SJCRH30 (cell line): Measurements from ENCODE around the gene LYZL2. TPM values are rescaled to one million over a fixed set of nuclear protein-coding genes. Genes with fewer than 3 reads are reported as not detected.

Source experiments
- DNase-seq, 2 experiments: peaks; one replicate each; pipeline ENCODE4 v3.0.0-alpha.2; 2015 to 2020
- H3K27ac ChIP-seq: fragments of 250-450 bp; sonication (Bioruptor Pico); 2 replicates; pipeline ENCODE4 v1.5.1; 2020; ENCODE audit warnings: mild to moderate bottlenecking, moderate library complexity
- H3K27me3 ChIP-seq: fragments of 250-450 bp; sonication (Bioruptor Pico); 2 replicates; pipeline ENCODE4 v1.5.1; 2020; ENCODE audit warnings: mild to moderate bottlenecking, moderate library complexity
- H3K36me3 ChIP-seq: fragments of 250-450 bp; sonication (Bioruptor Pico); 2 replicates; pipeline ENCODE4 v1.5.1; 2020; ENCODE audit warnings: mild to moderate bottlenecking, moderate library complexity
- H3K4me1 ChIP-seq: fragments of 250-450 bp; sonication (Bioruptor Pico); 2 replicates; pipeline ENCODE4 v1.5.1; 2020; ENCODE audit warnings: mild to moderate bottlenecking, moderate library complexity
- H3K4me3 ChIP-seq: fragments of 250-450 bp; sonication (Bioruptor Pico); 2 replicates; pipeline ENCODE4 v1.5.1; 2020; ENCODE audit warnings: mild to moderate bottlenecking, moderate library complexity
- H3K9me3 ChIP-seq: fragments of 250-450 bp; sonication (Bioruptor Pico); replicated peaks from 2 replicates; pipeline ENCODE4 v1.5.1; 2020; ENCODE audit warnings: mild to moderate bottlenecking, moderate library complexity
- total RNA-seq: library from RNA; depleted of rRNA; stranded (reverse); fragments of >200 nt; shearing (Covaris generic); gene quantifications from 2 replicates; pipeline ENCODE4 v1.2.3, GENCODE V29; 2014

Gene LYZL2
- total RNA-seq, 1 experiment from 2014 or later, result not detected

DNA sequence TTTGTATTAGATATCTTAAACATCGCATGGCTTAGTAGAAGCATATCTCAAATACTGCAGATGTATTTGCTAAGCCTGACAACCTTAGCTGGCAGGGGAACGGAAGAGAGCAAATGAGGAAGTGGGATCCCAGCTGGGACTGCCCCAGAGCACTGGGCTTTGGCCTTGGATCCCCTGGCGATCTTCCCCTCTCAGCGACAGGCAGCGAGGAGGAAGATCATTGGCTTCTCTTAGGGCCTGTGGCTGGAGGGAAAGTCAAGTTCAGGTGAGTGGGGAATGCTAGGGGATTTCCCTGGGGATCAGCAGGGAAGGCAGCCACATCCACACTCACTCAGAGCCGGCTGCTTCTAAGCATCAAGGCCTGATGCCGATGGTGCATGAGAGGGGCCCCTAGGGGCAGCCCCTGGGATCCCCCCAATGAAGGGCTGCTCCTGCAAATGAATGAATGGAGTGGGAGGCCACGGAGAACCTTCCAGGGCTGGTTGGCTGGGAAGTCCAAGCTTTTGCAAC is 42.0 kb downstream of the LYZL2 start:
- Histone ChIP-seq H3K36me3 (no peaks in the 10 kb centered on the region), H3K4me3 (no peak overlapping the region), H3K27me3 (no peaks in the 10 kb centered on the region), H3K9me3 (no peaks in the 10 kb centered on the region), H3K27ac (no peak overlapping the region), H3K4me1 (no peaks in the 10 kb centered on the region)
- no peak for DNase-seq

DNA sequence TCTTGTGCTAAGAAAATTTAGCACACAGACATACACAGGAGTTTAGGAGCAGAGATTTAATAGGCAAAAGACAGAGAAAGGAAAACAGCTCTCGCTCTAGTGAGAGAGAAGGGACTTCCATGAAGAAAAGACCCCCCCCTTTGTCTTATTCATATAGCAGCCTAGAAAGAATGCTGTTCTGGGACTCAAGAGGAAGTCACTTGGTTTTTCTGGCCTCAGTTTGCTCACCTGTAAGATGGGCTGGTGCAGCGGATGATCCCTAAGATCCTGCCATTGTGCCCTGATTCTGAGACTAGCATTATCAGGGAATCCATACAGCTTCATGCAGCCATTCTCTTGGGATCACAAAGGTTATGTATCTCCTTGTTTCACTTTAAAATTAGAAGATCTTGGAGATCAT is 42.7 kb downstream of the LYZL2 start:
- Histone ChIP-seq H3K4me1 (no peaks in the 10 kb centered on the region), H3K9me3 (no peaks in the 10 kb centered on the region), H3K27ac (no peak overlapping the region), H3K27me3 (no peaks in the 10 kb centered on the region), H3K36me3 (no peaks in the 10 kb centered on the region), H3K4me3 (no peak overlapping the region)
- DNase-seq, result no peak

DNA sequence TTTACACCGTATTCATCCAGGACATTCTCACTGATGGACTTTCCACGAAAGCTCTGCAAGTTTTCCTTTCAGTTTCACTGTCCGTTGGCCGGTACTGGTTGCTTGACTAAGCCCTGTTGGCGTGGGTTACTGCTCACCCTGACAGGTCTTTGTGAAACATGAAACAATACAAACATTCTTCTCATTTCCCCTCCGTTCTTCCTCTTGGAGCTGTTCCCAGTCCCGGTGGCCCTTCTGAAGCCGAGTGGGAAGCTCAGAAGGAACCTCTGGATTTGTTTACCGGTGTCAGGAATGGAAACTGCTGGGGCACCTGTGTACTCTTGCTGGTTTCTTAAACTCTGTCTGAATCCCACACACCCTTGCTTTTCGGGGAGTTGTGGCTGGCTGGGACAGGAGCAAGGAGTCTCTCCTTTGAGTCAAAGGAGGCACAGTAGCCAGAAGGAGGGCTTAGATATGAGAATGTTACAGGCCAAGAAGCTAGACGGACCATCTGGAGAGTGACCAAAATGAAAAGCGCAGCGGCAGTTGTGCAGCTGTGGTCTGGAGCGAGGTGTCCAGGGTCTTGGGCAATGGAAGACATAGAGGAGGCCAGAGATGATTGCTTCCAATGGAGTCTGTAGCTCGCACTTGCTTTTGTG is 45.7 kb downstream of the LYZL2 start:
- DNase-seq, result peak; percentile 27 to 56
- peak overlapping the region; percentile 37 for H3K4me3 ChIP-seq
- H3K27me3 ChIP-seq, result no peaks in the 10 kb centered on the region
- no peak overlapping the region for H3K27ac ChIP-seq
- H3K4me1 ChIP-seq, result no peaks in the 10 kb centered on the region
- no peaks in the 10 kb centered on the region for H3K36me3 ChIP-seq
- no peaks in the 10 kb centered on the region for H3K9me3 ChIP-seq

DNA sequence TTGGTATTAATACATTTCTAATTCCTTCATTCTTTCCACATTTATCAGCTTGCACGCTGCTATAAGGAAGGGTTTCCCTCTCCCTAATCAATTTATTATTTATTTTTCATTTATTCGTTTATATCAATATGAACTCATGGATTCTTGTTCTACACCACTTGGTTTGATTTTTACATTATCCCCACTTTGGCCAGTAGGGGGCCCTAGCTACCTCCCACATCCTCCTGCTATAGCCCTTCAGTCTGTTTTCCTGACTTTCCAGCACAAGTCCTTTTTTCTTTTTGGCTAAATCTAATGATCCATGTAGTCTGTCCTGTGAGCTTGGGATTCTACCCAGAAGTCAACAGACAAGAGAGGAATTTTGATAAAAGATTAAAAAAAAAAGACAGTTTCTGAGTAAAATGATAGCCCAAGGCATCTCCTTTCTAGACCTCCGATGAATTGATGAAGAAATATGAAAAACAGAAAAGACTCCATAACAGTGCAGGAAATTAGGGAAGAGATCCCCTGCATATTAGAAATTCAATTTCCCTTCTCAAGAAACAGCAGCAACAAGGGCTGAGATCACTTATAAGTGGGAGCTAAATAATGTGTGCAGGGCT is 47.7 kb downstream of the LYZL2 start:
- Histone ChIP-seq H3K4me1 (no peaks in the 10 kb centered on the region), H3K36me3 (no peaks in the 10 kb centered on the region), H3K27ac (no peak overlapping the region), H3K27me3 (no peaks in the 10 kb centered on the region), H3K9me3 (no peaks in the 10 kb centered on the region), H3K4me3 (no peak overlapping the region)
- DNase-seq, result peak; percentile 26 to 68

DNA sequence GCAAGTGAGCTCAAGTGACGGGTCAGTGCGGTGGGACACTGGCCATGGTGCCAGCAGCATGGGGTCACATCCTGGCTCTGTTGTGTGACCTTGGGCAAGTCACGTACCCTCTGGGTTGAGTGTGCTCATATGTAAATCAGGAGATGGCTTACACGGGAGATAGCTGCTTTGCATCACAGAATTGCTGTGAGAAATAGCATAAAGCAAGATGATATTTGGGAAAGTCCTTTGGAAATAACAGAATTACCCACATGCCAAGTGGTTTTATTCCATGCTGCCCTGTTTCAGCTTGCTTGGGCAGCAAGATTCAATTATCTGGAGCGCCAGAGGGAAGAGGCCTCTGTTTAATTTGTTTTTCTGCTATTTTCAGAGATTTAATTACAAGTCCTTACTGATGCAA is 48.9 kb downstream of the LYZL2 start:
- Histone ChIP-seq H3K4me1 (no peaks in the 10 kb centered on the region), H3K27me3 (no peaks in the 10 kb centered on the region), H3K27ac (no peak overlapping the region), H3K9me3 (no peaks in the 10 kb centered on the region), H3K4me3 (no peak overlapping the region), H3K36me3 (no peaks in the 10 kb centered on the region)
- no peak for DNase-seq

DNA sequence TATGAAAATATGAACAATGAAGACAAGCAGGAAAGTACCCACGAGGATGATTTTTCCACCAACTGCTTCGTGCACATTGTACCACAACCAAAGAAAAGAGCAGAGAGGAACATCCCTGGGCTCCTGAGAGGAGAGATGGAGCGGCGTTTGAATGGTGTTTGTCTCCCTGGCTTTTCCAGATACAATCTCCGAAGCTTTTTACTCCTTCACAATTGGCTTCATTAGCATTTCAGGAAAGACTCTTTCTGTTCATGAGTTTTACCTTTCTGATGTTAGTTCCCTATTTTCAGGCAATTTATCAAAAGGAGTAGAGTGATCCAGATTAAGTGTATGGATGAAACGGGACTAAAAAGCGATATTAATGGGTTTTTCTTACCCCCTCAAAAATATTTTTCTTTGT is 49.3 kb downstream of the LYZL2 start:
- Histone ChIP-seq H3K27me3 (no peaks in the 10 kb centered on the region), H3K36me3 (no peaks in the 10 kb centered on the region), H3K27ac (no peak overlapping the region), H3K4me1 (no peaks in the 10 kb centered on the region), H3K4me3 (no peak overlapping the region), H3K9me3 (no peaks in the 10 kb centered on the region)
- DNase-seq, result no peak

DNA sequence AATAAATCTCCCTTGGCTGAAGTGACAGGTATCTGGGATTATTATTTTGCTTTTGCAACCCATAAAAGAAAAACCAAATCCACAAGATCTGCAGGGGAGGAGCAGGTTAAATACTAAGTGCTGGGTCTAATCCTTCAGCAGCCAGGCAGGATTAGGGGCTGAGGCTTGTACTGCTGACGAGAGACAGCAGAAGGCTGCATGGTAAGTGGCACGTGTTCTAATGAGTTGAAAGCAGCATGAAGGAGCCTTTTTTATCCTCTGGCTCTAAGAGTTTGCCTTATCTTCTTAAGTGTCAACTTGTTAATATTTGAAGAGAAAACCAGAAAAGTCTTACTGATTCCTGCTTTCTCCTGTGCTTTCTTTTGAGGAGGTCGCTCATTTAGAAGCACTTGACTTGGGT is 50.0 kb downstream of the LYZL2 start:
- Histone ChIP-seq H3K36me3 (no peaks in the 10 kb centered on the region), H3K27me3 (no peaks in the 10 kb centered on the region), H3K4me3 (no peak overlapping the region), H3K9me3 (no peaks in the 10 kb centered on the region), H3K27ac (no peak overlapping the region), H3K4me1 (no peaks in the 10 kb centered on the region)
- peak in 1 of 2 experiments; percentile 26 for DNase-seq

DNA sequence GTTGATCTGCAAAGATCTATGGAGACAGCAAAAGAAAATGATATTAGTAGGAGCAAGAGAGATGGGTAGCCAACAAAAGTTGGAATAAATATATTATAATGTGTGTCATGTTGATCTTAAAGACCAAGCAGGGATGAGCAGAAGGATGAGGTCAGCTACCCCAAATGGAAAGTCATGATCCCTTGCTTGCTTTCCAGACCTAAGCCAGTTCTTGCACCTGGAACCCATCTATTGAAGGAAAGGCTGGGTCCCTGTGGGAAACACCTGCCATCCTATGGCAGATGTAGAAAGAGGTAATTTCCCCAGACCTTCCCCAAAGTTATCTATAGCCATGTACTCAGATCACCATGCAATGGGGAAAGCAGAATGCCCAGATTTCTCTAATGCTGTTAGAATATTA is 52.5 kb downstream of the LYZL2 start:
- H3K9me3 ChIP-seq, result no peaks in the 10 kb centered on the region
- H3K27ac ChIP-seq, result no peak overlapping the region
- no peaks in the 10 kb centered on the region for H3K4me1 ChIP-seq
- no peaks in the 10 kb centered on the region for H3K27me3 ChIP-seq
- no peak overlapping the region for H3K4me3 ChIP-seq
- no peaks in the 10 kb centered on the region for H3K36me3 ChIP-seq
- no peak for DNase-seq

DNA sequence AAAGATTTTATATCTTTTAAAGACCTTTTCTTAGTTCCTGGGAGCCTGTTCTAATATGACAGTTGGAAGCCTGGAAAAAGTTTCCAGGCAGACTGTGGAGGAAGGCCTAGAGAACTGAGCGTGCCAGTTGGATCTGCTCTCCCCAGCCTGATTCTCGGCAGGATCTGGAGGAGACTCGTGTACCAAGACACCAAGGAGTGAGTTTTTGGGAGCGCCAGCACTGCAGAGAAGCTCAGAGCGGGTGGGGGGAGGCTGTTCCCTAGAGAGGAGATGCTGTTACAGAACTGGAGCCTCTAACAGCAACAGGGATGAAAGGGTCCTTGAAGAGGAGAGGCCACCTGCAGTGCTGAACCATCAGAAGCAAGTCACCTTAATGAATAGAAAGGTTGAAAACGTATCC is 52.9 kb downstream of the LYZL2 start:
- Histone ChIP-seq H3K4me1 (no peaks in the 10 kb centered on the region), H3K27me3 (no peaks in the 10 kb centered on the region), H3K27ac (no peak overlapping the region), H3K4me3 (no peak overlapping the region), H3K9me3 (no peaks in the 10 kb centered on the region), H3K36me3 (no peaks in the 10 kb centered on the region)
- no peak for DNase-seq

DNA sequence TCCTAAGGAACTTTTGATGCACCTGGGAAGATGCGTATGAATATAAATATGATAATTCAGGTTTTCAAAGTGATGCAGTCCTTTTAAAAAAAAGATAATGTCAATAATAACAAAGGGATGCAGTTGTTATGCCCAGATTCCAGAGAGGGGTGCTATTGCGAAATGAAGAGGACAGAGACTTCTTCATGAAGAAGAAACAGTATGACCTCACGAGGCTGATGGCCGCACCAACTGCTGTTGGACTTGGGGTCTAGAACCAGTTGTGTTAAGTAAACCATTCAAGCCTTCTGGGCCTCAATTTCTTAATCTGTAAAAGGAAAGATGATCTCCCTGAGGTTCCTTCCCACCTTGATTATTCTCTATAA is 55.1 kb downstream of the LYZL2 start:
- no peak overlapping the region for H3K4me3 ChIP-seq
- no peaks in the 10 kb centered on the region for H3K27me3 ChIP-seq
- no peak for DNase-seq
- H3K36me3 ChIP-seq, result no peaks in the 10 kb centered on the region
- no peaks in the 10 kb centered on the region for H3K9me3 ChIP-seq
- no peak overlapping the region for H3K27ac ChIP-seq
- H3K4me1 ChIP-seq, result no peaks in the 10 kb centered on the region

DNA sequence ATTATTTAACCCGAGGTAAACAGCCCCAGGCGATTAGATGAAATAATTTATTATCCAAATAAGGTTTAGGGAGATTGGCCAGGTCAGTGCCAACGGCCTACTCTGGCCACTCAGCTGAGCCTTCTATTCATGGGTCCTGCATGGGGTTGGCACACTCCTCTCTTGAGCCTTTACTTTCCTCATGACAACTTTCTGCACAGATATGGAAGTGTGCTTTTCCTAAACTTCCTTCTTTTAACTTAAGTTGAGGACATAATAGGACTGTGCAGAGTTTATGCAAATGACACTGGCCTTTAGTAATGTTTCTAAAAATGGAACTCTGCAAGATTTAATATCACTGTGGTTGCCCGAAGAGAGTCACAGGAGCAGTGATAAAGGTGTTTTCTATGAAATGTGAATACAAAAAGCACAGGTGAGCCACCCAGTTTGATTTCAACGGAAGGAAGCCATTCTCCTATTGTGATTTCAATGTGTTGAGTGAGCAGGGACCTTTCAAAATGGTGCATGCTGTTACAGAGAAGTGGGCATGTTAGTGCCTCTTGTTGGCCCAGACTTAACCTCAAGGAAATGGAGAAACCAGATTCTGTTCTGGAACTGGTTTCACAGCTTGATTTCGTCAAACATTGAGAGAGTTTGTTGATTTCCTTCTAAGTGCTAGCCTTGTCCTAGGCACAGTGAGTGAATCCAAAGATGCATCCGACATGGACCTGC is 55.7 kb downstream of the LYZL2 start:
- no peak for DNase-seq
- Histone ChIP-seq H3K27ac (no peak overlapping the region), H3K4me1 (no peaks in the 10 kb centered on the region), H3K36me3 (no peaks in the 10 kb centered on the region), H3K4me3 (no peak overlapping the region), H3K27me3 (no peaks in the 10 kb centered on the region), H3K9me3 (no peaks in the 10 kb centered on the region)

DNA sequence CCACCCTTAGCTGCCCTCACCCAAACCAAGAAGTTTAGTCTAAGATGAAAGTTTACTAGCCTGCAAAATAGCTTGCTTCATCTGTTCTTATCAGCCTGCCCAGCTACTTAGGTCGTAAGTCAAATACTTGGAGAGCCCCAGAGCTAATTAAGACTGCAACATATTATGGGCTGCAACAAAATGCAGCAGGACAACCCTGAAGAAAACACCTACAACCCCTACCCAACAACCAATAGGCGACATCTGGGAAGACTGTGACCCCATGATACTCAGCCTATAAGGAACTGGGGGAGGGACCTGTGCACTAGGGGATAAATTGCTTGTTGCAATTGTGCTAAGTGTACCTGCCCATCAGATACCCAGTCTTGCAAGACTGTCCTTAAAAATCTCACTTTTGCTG is 64.1 kb downstream of the LYZL2 start:
- H3K36me3 ChIP-seq, result no peaks in the 10 kb centered on the region
- DNase-seq, result no peak
- no peak overlapping the region for H3K27ac ChIP-seq
- H3K4me1 ChIP-seq, result no peaks in the 10 kb centered on the region
- H3K4me3 ChIP-seq, result no peak overlapping the region
- no peaks in the 10 kb centered on the region for H3K9me3 ChIP-seq
- no peaks in the 10 kb centered on the region for H3K27me3 ChIP-seq

DNA sequence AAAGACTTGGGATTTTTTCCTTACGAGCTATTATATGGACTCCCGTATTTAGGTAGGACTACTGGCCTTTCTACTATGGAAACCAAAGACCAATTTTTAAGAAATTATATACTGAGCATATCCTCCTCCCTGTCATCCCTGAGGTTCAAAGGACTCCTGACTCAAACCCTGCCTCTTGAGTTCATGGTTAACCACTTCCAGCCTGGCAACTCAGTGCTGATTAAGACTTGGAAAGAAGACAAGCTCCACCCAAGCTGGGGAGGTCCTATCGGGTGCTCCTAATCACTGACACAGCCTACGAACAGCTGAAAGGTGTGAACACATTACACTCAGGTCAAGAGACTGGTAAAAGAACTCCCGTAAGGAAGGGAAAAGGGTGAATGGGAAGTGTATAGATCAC is 66.8 kb downstream of the LYZL2 start:
- Histone ChIP-seq H3K4me3 (no peak overlapping the region), H3K36me3 (no peaks in the 10 kb centered on the region), H3K4me1 (no peaks in the 10 kb centered on the region), H3K9me3 (no peaks in the 10 kb centered on the region), H3K27ac (no peak overlapping the region), H3K27me3 (no peaks in the 10 kb centered on the region)
- no peak for DNase-seq
